Amygdala (tissue), 56 donors: ENCODE measurements around the gene SPEF1.
"Not testable (repeated sequence)": the region's sequence is repeated elsewhere in the genome, so short reads cannot be mapped to it uniquely, and the experiment has no call there.

ENCODE experiments used
- DNase-seq, 56 donors: peaks; one replicate each; lab custom pipeline; 2025; lab: John Stamatoyannopoulos, UW

SPEF1 gene

GRCh38 chr20:3781153-3781910 is at the start of gene SPEF1:
Gene SPEF1, minus strand, starts transcription at chr20:3781448. Its CDS starts 161 bp downstream, at chr20:3781287.
- peak in 52 of 56 donors; percentile 27 to 90 (median 68) for DNase-seq

- DNase-seq = not testable (repeated sequence)
Observed at GRCh38 chr20:3829891-3830290, 48.6 kb upstream of the SPEF1 start.

- DNase-seq = no peak
Observed at GRCh38 chr20:3828798-3829197, 47.5 kb upstream of the SPEF1 start.

GRCh38 chr20:3826420-3826819 is 45.2 kb upstream of the SPEF1 start:
- no peak for DNase-seq

GRCh38 chr20:3825526-3825925 is 44.3 kb upstream of the SPEF1 start:
- DNase-seq = no peak

- no peak for DNase-seq
Observed at GRCh38 chr20:3823881-3824280, 42.6 kb upstream of the SPEF1 start.

- DNase-seq = no peak
Observed at GRCh38 chr20:3821996-3822395, 40.7 kb upstream of the SPEF1 start.

- no peak for DNase-seq
Observed at GRCh38 chr20:3820901-3821727, 39.9 kb upstream of the SPEF1 start.

GRCh38 chr20:3820048-3820900 is 39.0 kb upstream of the SPEF1 start, which contains the start of gene AP5S1:
Gene AP5S1, plus strand, starts transcription at chr20:3820547. Its CDS starts 1,571 bp downstream, at chr20:3822118.
- DNase-seq = peak; percentile 75 to 99 (median 94)

GRCh38 chr20:3819411-3820047 is 38.3 kb upstream of the SPEF1 start:
- no peak for DNase-seq

GRCh38 chr20:3818155-3819151 is 37.2 kb upstream of the SPEF1 start:
- peak in 23 of 56 donors; percentile 10 to 57 (median 29) for DNase-seq

- no peak for DNase-seq
Observed at GRCh38 chr20:3815703-3816315, 34.6 kb upstream of the SPEF1 start.

- DNase-seq = no peak
Observed at GRCh38 chr20:3814928-3815495, 33.8 kb upstream of the SPEF1 start.

- no peak for DNase-seq
Observed at GRCh38 chr20:3813848-3814581, 32.8 kb upstream of the SPEF1 start.

- no peak for DNase-seq
Observed at GRCh38 chr20:3812975-3813847, 32.0 kb upstream of the SPEF1 start.

- no peak for DNase-seq
Observed at GRCh38 chr20:3812259-3812681, 31.0 kb upstream of the SPEF1 start.
